K562 (cell line): Measurements from ENCODE around the gene PANK2. TPM values are rescaled to one million over a fixed set of nuclear protein-coding genes. Genes with fewer than 3 reads are reported as not detected.

ENCODE experiments used
- HDAC6 ChIP-seq: IDR thresholded peaks from 2 replicates; pipeline ENCODE4 v1.6.1; 2012; ENCODE audit warnings: low read depth, mild to moderate bottlenecking, control low read depth, inconsistent platforms, low read length, moderate library complexity
- KDM5B ChIP-seq: fragments of 200-600 bp; sonication (generic); IDR thresholded peaks from 2 replicates; pipeline ENCODE4 v1.6.1; 2012; ENCODE audit warnings: low read depth, mild to moderate bottlenecking, moderate library complexity, low read length, control low read depth, inconsistent platforms; ENCODE audit not compliant: insufficient replicate concordance
- NBN ChIP-seq: fragments of 450-650 bp; IDR thresholded peaks from 2 replicates; pipeline ENCODE4 v1.6.1; 2016; ENCODE audit warnings: low read depth, mild to moderate bottlenecking
- NR4A1 ChIP-seq, 2 experiments: fragments of 250-450 bp in 1 of 2; fragments of 450-650 bp in 1 of 2; sonication (Bioruptor Pico) in 1 of 2; IDR thresholded peaks; 2 replicates each; pipeline versions ENCODE4 v1.4.0 to v1.6.1; 2016 to 2020; ENCODE audit warnings: mild to moderate bottlenecking in 2 of 2, missing compliant biosample characterization in 1 of 2, missing genetic modification characterization in 1 of 2, moderate library complexity in 1 of 2
- TAF15 ChIP-seq: fragments of 200-400 bp; formaldehyde crosslinking; IDR thresholded peaks from 2 replicates; pipeline ENCODE4 v1.6.1; 2017; ENCODE audit warnings: mild to moderate bottlenecking, low read depth, low read length, moderate library complexity
- XRCC4 ChIP-seq: IDR thresholded peaks from one replicate; pipeline ENCODE4 v1.6.1; 2011; ENCODE audit not compliant: insufficient read depth, insufficient read length; ENCODE audit errors: extremely low read depth
- polyA plus RNA-seq, 8 experiments: library from polyadenylated mRNA; depleted of rRNA in 4 of 8; stranded (reverse) in 5 of 8; unstranded in 3 of 8; fragments of >200 nt; fragmentation: Nextera tagmentation in 2 of 8; fragmentation: Illumina TruSeq in 1 of 8; extraction: Ambion mirVana in 2 of 8; extraction: Trizol in 1 of 8; gene quantifications; 2 replicates each; pipeline versions ENCODE4 v1.2.1 to v1.2.3, GENCODE V29; 2011 to 2014; ENCODE audit warnings: inconsistent platforms in 1 of 8, missing spikeins in 1 of 8
- total RNA-seq, 7 experiments: library from RNA; depleted of rRNA in 6 of 7; stranded (reverse); fragments of >200 nt in 6 of 7; fragmentation: Illumina TruSeq in 2 of 7; extraction: Trizol in 2 of 7; gene quantifications; 2 replicates each; pipeline versions ENCODE4 v1.2.1 to v1.2.3, GENCODE V29; 2011 to 2021; ENCODE audit warnings: low replicate concordance in 1 of 7
- TF ChIP-seq, protein P1 (sequence below): fragments of 450-650 bp; IDR thresholded peaks from 2 replicates; pipeline ENCODE4 v1.6.1; 2017; ENCODE audit warnings: antibody characterized with exemption, mild to moderate bottlenecking
- TF ChIP-seq, protein P2 (sequence below): fragments of 200-800 bp; sonication (Bioruptor generic); IDR thresholded peaks from 2 replicates; pipeline ENCODE4 v1.6.1; 2017; ENCODE audit warnings: missing genetic modification characterization, missing compliant biosample characterization
- TF ChIP-seq, protein P3 (sequence below): fragments of 250-450 bp; sonication (Bioruptor Pico); IDR thresholded peaks from 2 replicates; pipeline ENCODE4 v1.4.0; 2020; ENCODE audit warnings: mild to moderate bottlenecking, moderate library complexity
- TF ChIP-seq, protein P4 (sequence below): sonication (generic); formaldehyde crosslinking; IDR thresholded peaks from 2 replicates; pipeline ENCODE4 v1.8.0; 2022; ENCODE audit warnings: mild to moderate bottlenecking, missing genetic modification reagents, borderline replicate concordance
- TF ChIP-seq, protein P5 (sequence below): fragments of 450-650 bp; IDR thresholded peaks from 2 replicates; pipeline ENCODE4 v1.6.1; 2018; ENCODE audit warnings: mild to moderate bottlenecking, low read depth; ENCODE audit not compliant: partially characterized antibody

Gene PANK2
- total and polyA plus RNA-seq, 9 of the 15 experiments (the other 6 are each of a cell fraction or from before 2014, with no cell fraction given) = 14.9 to 43.5 (median 31.4) TPM

DNA sequence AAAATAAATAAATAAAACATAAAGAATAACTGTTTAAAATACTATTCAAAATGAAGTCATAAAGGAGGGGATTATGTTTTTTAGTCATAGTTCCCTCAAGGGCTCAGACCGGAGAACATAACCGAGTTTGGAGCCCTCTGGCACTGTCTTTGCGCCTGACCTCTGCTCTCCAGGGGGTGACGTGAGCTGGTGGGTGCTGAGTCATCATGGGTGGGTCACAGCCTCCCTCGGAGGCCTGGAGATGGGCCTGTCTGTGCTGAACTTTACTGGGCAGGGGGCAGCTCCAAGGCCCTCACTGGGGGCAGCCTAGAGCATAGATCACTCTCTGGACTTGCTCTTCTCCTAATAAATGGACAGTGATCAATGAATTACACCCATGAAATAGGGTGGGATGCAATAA, 45.7 kb upstream of the PANK2 start (continued):
- TF ChIP-seq, protein P1, sequence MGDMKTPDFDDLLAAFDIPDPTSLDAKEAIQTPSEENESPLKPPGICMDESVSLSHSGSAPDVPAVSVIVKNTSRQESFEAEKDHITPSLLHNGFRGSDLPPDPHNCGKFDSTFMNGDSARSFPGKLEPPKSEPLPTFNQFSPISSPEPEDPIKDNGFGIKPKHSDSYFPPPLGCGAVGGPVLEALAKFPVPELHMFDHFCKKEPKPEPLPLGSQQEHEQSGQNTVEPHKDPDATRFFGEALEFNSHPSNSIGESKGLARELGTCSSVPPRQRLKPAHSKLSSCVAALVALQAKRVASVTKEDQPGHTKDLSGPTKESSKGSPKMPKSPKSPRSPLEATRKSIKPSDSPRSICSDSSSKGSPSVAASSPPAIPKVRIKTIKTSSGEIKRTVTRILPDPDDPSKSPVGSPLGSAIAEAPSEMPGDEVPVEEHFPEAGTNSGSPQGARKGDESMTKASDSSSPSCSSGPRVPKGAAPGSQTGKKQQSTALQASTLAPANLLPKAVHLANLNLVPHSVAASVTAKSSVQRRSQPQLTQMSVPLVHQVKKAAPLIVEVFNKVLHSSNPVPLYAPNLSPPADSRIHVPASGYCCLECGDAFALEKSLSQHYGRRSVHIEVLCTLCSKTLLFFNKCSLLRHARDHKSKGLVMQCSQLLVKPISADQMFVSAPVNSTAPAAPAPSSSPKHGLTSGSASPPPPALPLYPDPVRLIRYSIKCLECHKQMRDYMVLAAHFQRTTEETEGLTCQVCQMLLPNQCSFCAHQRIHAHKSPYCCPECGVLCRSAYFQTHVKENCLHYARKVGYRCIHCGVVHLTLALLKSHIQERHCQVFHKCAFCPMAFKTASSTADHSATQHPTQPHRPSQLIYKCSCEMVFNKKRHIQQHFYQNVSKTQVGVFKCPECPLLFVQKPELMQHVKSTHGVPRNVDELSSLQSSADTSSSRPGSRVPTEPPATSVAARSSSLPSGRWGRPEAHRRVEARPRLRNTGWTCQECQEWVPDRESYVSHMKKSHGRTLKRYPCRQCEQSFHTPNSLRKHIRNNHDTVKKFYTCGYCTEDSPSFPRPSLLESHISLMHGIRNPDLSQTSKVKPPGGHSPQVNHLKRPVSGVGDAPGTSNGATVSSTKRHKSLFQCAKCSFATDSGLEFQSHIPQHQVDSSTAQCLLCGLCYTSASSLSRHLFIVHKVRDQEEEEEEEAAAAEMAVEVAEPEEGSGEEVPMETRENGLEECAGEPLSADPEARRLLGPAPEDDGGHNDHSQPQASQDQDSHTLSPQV = peak; percentile 83
- TF ChIP-seq, protein P2, sequence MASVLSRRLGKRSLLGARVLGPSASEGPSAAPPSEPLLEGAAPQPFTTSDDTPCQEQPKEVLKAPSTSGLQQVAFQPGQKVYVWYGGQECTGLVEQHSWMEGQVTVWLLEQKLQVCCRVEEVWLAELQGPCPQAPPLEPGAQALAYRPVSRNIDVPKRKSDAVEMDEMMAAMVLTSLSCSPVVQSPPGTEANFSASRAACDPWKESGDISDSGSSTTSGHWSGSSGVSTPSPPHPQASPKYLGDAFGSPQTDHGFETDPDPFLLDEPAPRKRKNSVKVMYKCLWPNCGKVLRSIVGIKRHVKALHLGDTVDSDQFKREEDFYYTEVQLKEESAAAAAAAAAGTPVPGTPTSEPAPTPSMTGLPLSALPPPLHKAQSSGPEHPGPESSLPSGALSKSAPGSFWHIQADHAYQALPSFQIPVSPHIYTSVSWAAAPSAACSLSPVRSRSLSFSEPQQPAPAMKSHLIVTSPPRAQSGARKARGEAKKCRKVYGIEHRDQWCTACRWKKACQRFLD (CRISPR knock-in tag) = no peak
- TF ChIP-seq KDM5B = peak; percentile 50
- TF ChIP-seq, protein P3, sequence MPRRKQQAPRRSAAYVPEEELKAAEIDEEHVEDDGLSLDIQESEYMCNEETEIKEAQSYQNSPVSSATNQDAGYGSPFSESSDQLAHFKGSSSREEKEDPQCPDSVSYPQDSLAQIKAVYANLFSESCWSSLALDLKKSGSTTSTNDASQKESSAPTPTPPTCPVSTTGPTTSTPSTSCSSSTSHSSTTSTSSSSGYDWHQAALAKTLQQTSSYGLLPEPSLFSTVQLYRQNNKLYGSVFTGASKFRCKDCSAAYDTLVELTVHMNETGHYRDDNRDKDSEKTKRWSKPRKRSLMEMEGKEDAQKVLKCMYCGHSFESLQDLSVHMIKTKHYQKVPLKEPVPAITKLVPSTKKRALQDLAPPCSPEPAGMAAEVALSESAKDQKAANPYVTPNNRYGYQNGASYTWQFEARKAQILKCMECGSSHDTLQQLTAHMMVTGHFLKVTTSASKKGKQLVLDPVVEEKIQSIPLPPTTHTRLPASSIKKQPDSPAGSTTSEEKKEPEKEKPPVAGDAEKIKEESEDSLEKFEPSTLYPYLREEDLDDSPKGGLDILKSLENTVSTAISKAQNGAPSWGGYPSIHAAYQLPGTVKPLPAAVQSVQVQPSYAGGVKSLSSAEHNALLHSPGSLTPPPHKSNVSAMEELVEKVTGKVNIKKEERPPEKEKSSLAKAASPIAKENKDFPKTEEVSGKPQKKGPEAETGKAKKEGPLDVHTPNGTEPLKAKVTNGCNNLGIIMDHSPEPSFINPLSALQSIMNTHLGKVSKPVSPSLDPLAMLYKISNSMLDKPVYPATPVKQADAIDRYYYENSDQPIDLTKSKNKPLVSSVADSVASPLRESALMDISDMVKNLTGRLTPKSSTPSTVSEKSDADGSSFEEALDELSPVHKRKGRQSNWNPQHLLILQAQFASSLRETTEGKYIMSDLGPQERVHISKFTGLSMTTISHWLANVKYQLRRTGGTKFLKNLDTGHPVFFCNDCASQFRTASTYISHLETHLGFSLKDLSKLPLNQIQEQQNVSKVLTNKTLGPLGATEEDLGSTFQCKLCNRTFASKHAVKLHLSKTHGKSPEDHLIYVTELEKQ (CRISPR knock-in tag) = no peak
- TF ChIP-seq, protein P4, sequence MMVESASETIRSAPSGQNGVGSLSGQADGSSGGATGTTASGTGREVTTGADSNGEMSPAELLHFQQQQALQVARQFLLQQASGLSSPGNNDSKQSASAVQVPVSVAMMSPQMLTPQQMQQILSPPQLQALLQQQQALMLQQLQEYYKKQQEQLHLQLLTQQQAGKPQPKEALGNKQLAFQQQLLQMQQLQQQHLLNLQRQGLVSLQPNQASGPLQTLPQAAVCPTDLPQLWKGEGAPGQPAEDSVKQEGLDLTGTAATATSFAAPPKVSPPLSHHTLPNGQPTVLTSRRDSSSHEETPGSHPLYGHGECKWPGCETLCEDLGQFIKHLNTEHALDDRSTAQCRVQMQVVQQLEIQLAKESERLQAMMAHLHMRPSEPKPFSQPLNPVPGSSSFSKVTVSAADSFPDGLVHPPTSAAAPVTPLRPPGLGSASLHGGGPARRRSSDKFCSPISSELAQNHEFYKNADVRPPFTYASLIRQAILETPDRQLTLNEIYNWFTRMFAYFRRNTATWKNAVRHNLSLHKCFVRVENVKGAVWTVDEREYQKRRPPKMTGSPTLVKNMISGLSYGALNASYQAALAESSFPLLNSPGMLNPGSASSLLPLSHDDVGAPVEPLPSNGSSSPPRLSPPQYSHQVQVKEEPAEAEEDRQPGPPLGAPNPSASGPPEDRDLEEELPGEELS = no peak
- TF ChIP-seq XRCC4 = no peak
- TF ChIP-seq TAF15 = no peak
- TF ChIP-seq HDAC6 = no peak
- TF ChIP-seq NR4A1 (CRISPR knock-in tag; IDR thresholded peaks at IDR 0.05) = no peak
- no peak for TF ChIP-seq NR4A1 (tag; IDR thresholded peaks at IDR 0.05)
- TF ChIP-seq NBN = peak; percentile 38; the same call in 1 of the 2 replicates
- TF ChIP-seq, protein P5, sequence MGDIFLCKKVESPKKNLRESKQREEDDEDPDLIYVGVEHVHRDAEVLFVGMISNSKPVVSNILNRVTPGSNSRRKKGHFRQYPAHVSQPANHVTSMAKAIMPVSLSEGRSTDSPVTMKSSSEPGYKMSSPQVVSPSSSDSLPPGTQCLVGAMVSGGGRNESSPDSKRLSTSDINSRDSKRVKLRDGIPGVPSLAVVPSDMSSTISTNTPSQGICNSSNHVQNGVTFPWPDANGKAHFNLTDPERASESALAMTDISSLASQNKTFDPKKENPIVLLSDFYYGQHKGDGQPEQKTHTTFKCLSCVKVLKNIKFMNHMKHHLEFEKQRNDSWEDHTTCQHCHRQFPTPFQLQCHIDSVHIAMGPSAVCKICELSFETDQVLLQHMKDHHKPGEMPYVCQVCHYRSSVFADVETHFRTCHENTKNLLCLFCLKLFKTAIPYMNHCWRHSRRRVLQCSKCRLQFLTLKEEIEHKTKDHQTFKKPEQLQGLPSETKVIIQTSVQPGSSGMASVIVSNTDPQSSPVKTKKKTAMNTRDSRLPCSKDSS = no peak
